Retina (tissue), 1 donor: Measurements from ENCODE around the gene RING1.
A peak's percentile ranks its signal among the peaks of the same experiment; 100 is the strongest.

ENCODE experiments used
- DNase-seq: peaks from one replicate; pipeline ENCODE4 v3.0.0-alpha.2; 2016

The RING1 gene

DNA sequence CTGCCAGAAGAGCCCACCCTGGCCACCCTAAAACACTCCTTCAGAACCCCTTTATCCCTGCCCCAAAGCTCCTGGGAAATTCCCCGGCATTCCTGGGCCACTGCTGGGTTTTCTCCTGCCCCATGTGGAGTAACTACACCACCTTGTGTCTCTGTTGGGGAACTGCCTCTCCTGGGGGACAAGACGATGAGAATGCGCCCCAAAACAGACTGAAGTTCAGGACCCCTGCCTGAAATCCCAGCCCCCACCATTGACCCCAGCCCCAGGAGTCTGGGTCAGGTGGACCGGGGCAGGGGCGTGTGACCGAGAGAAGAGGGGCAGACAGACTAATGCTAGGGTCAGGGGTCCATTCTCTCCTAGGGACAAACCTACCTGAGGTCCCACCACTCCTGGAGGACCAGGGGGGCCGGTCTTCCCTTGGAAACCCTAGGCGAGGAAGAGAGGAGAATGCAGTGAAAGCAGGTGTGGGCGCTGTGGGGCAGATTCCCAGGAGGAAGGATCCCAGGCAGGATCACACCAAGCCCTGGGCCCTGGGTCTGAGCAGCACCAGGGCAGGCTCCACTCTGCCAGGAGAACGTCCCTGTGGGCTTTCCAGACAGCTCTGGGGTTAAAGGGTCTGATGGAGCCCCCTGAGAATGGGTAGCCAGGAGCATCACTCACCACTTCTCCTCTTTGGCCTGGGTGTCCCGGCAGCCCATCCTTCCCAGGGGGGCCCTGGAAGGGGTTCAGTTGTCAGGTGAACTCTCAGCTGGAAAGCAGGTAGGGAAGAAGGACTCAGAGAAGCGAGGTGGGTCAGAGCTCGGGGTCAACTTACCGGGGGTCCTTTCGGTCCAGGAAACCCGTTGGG, 35.4 kb upstream of the RING1 start:
- DNase-seq = no peak

DNA sequence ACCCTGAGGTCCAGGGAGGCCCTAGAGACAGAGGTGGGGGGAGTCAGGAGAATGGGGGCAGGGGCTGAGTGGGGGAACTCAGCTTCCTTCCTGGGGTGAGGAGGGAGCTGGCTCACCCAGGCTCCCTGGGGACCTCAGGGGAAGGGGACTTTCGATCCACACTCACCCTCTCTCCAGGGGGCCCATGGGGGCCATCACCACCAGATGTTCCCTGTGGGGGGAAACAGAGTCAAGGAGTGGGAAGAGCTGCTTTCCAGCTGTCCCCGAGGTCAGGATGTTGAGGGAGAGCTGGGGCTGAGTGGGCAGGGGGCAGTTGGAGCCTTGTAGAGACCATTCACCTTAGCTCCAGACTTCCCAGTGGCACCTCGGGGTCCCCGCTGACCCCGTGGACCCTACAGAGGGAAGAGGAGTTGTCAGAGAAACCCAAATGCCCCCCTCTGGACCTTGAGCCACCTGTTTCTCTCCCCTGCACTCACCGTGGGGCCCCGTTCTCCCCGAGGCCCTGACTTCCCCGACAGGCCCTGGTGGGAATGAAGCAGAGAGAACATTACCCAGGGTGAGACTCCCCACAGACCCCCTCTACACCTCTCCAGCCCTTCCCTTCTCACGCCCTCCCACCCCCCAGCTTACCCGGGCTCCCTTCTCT, 34.6 kb upstream of the RING1 start:
- DNase-seq = no peak

DNA sequence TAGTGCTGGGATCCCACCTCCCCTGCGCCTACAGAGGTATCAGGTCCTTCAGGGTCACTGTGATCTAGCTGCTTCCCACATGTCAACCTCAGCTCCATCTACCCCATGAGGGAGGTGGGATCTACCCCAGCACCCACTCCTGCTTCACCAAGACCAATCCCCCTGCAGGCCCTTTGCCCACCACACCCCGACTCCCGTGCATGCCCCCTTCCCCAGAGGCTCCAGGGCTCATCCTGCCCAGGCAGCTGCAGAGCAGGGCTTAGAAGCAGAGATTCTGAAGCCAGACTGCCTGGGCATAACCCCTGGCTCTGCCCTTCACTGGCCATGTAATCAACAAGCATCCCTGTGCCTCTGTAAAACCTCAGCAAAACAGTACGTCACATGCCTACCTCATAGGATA, 33.5 kb upstream of the RING1 start:
- no peak for DNase-seq

DNA sequence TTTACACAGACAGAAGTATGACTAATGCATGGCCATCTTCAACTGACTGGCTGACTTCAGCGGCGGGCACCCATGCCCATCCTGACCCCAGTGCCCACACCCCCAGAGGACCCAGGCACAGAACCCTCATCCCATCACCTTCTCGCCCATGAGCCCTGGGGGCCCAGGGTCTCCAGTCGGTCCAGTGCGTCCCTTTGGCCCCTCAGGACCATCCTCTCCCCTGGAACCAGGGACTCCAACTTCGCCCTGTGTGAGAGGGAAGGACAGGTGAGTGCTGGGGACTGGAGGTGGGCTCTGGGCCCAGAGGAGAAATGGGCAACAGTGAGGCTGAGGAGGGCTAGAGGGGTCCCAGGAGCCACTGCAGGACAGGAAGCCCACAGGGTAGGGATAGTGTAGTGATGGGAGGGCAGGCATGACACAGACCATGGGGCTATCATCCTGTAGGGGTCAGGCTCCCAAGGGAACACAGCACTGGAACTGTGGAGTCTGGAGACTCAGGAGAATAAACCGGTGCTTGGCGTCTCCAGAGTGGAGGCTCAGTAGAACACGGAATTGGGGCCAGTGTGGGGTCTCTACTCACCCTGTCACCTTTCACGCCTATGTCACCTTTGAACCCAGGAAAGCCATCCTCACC, 32.7 kb upstream of the RING1 start:
- no peak for DNase-seq

DNA sequence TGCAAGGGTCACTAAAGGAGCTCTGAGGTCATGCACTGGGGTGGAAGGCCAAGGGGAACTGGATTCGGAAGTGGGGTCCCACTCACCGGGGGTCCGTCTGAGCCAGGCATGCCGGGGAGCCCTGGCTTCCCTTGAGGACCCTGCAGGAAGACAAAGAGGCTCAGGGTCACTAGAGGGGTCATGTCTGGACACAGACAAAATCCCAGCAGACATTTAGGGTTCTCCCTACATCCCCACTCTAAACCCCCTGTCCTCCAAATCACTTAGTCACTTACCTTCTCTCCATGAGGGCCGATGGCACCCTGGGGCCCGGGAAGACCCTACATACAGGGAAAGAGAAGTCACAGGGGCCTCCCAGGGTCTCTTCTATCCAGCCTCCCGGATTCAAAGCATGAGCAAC, 31.4 kb upstream of the RING1 start:
- DNase-seq = no peak

DNA sequence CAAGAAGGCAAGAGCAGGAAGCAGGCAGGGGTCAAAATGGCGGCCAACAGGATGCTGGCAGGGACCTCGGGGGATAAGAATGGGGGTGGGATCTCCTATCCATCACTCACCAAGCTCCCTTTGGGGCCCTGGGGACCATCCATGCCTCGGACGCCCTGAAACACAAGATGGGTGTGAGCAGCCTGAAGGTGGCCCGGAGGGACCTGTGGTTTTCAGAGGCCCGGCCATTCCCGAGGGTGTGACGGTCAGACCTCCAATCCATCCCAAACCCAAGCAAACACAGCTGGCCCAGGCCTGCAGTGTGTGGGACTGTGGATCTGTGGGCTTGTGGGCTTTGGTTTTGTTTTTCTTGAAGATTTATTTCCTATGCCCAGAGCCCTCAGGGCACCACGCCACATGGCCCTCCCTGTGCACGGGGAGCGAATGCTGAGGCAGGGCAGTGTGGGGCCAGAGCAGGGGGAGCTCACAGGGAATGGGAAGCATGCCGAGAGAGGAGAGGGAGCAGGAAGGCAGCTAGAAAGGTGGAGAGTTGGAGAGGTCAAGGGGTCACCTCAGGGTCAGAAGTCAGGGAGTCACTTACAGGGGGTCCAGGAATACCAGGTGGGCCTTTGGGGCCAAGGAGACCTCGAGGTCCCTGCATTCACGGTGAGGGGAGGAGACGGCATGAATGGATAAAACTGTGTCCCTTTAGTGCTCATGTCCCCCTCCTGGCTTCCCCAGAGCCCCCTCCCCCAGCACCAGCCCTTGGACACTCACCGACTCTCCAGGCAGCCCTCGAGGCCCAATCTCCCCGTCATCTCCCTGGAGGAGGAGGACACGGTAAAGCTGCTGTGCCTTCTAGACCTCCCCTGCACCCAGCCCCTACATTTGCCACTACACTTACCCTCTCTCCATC, 30.5 kb upstream of the RING1 start:
- DNase-seq = no peak

DNA sequence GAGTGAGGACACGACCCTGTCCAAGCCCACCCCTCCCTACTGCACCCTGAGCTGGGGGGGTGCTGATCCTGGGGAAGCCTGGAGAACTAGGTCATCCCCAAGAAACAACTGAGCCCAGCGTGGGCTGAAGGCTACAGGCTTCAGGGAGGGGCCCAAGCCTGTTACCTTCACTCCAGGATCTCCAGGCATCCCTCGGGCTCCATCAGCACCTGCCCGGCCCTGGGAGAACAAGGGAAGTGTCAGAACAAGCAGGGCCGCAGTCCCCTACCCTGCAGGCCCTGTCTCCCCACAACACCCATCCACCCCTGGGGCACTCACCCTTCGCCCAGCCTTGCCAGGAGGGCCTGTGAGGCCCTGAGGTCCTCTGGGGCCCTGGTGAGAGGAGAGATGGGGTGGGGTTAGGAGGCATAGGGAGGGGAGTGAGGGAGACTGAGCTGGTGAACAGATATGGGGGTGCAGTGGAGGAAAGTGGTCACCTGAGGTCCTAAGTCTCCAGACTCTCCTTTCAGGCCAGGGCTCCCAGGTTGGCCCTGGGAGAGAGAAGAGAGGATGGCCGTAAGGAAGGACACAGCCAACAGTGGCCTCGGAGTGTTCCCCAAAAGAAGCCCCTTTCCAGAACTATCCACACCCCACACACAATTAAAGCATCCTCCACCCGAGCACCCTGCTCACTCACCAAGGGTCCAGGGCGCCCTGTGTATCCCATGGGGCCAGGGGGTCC, 29.4 kb upstream of the RING1 start:
- DNase-seq = no peak

DNA sequence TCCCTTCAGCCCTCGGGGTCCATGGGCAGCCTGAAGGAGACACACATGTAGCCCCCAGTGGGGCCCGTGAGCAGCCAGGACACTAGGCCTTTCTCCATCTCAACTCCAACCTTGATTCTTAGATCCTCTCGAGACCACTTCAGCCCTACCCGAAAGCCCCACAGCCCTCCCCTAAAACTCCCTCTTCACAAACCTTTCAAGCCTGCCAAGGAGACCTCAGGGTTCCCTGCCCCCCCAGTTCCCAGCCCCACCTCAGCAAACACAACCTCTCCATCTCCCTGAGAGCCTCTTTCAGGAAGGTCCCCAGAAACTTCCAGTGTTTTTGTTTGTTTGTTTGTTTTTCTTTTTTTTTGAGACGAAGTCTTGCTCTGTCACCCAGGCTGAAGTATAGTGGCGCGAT, 27.2 kb upstream of the RING1 start:
- no peak for DNase-seq

DNA sequence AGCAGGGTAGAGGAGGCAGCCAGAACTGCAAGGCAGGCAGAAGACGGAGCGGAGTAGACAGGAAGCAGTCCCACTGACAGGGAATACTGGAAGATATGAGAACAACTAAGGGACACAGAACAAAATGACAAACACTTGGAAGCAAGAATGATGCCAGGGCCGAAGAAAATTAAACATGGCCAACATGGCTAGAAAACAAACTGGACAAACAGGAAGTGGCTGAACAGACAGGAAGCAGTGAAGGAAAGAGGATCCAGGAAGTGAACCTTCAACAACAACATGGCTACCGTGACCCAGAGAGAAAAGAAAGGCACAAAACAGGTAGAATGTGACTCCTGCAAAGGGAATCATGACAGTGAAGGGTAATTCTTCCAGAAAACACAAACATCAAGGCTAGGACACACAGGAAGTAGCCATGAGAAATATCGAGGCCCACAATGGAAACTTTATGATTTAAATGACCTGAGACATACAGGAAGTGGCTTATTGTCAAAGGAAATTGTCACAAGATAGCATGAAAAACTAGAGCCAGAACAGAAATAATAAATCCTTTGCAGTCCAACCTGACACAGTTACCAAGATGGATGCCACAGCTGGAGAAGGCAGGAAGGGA, 25.1 kb upstream of the RING1 start:
- DNase-seq = no peak

DNA sequence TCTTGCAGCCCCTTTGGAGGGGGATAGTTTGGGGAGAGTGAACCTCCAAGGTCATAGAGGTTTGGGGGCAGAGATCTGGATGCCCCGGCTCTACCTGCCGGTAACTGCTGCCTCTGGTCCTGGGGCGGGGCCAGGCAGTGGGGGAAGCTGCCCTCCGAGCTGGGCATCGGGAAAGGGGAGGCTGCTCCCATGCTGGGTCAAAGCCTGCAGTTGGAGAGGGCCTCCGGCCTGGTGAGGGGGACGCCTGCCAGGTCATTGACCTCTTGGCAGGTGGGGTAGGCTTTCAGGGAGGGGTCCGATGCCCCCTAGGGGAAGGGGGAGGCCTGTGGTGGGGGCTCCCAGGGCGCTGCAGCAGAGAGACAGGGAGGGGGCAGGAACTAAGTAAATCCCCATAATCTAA, 23.1 kb upstream of the RING1 start:
- DNase-seq = no peak

DNA sequence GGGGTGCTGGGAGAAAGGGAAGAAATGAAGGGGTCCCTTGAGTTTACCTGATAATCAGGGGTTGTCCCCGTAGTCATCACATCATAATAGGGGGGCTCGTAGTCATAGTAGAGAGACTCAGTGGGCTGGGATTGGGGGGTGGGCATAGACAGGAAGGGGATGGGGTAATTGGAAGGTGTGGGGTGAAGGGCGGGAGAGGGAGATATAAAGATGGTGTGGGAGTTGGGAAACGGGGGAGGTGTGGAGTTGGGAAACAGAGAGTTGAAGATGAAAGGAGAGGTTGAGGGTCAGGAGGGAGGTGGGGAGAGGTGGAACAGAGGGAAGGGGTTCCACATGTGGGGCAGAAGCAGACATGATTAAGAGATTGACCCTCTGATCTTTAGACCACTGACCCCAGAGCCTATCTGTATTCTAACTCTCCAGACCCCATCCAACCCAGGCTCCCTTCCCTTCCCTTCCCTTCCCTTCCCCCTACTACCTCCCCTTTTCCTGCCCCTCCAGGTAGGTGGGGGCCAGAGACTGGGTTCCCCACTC, 22.6 kb upstream of the RING1 start:
- DNase-seq = no peak

DNA sequence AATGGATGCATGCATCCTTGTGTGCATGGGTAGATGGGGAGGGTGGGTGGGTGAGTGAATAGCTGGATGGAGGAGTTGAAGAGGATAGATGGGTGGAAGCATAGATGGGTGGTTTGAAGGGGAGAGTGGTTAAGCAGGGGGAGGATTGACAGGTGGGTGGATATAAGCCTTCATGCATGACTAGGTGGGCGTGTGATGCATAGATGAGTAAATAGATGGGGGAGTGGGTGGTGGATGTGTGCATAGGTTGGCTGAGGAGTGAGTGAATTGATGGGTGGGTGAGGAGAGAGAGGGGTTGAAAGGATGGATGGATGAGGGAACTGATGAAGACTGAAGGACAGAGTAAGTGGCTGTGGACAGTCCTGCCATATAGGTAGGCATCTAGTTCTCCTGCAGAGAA, 20.5 kb upstream of the RING1 start:
- no peak for DNase-seq

DNA sequence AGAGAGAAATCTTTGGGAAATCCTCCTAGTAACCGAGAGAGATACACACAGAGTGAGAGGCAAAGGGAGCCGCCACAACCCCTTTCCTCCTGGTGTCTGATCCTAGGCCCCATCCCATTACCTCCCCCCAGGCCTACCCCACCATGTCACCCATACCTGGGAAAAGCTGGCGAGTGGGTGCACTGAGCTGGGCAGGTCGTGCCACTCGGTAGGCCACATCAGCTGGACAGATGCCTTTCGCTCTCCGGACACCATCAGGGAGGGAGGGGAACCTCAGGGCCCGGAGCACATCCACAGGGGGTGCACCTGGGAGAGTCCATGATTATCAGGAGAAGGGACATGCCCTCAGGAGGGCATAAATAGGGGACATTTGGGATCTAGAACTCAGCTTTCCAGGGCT, 19.1 kb upstream of the RING1 start:
- no peak for DNase-seq

DNA sequence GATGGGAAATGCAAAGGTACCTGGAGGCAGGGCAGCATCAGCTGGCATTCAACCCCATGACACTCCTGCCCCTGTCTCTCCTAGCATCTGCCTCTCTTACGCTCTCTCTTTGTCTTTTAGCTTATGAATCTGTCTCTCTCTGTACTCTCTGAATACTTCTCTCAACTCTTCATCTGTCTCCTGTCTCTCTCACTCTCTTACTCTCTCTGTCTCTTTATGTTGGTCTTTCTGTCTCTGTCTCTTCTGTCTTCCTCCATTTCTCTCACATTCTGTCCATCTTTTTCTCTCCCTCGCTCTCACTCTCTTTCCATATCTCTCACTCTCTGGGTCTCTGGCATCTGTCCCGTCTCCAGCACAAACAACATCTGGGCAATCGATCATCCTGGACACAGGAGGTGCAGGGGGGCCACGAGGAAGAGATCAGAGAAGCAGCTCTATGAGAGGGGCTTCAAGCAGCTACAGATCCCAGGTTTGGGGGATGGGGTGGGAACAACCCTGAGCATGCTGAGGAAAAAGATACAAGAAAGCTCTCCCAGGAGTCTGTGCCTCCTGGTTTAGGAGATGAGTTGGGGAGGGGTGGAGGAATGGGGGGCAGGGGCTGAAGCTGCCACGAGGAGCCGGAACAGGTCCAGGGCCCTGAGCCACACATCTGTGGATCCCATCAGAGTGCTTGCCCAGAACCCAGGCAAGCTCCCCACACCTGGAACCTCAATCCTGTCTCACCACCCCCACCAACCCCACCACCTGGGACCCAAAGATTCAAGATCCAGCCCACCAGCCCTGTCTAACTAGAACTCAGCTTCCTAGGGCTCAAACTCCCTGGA, 18.5 kb upstream of the RING1 start:
- DNase-seq = no peak

DNA sequence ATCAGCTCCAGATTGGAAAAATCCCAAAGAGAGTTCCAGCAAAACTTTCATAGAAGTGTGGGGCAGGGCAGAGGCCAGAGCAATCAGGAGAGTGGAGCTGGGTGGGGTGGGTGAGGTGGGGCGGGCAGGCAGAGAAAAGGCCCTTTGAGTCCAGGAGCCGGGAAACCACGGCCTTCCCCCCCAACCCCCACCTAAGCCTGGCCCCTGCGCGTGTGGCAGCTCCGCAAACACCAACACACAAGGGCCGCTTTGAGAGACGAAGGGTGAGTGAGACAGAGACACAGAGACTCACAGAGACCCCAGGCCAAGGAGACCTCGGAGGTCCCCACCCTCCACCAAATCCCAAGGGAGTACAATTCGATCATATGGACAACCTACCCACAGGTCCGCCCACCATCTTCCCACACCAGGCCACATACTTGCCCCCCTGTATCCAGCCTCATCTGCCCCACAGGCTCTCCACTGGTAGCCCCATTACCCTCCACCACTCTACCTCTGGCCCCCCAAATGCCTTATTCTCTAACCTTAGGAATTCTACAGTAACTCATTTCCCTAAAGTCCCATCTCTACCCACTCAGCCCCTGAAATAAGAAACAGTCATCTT, 17.7 kb upstream of the RING1 start:
- DNase-seq = no peak

DNA sequence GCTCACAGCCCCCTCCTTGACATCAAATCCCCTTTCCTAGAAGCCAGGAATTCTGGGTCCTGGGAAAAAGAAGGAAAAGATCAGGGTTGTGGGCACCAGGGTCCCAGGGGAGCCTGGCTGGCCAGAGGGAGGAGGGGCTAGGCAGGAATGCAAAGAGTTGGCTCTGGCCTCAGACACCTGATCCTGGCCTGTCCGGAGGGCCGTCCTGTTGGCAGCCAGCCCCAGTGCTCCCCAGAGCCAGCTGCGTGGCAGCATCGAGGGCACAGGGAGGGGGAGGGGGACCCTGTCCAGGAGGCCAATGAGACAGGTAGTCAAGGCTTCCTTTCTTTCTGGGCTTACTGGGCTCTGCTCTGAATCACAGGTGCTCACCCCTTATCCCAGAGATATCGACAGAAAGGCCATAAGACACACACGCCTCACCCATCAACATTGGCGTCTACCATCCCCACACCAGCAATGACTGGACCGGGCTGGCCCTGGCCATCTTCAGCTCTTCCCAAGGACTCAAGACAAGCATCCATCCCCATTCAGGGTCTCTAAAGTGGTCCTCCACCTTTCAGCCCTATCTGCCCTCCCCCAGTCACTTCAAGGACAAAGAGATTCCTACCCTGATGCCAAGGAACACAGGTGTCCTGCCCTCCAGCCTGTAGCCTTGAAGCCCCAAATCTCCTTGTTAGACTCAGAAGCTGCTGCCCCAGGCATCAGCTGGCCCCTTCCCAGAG, 16.8 kb upstream of the RING1 start:
- DNase-seq = no peak

DNA sequence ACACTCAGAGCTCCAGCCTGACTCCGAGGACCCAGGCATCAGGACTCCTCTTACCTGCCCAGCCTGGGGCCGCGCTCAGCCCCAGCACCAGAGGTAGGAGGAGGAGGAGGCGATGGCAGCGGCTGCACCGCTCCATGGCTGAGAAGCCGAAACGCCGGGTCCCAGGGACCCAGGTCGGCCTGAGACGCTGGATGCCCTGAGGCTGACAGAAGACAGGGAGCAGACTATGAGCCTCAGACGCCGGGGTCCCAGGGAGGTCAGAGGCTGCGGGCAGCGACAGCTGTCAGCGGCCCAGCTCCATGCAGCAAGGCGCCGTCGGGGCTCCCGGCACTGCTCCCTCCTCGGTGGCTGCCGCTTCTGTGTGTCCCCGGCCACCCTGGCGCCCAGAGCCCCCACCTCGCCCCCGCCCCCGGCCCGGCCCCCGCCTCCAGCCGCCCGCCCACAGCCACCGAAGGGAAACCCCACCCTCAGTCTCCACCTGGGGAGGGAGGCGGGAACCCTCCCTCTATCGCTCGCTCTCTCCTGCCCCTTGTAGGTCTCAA, 16.1 kb upstream of the RING1 start, which contains the start of gene COL11A2:
TSS of gene COL11A2 (minus strand) at position 363 of the 542 bp plus-strand sequence. CDS start at position 136, 227 bp downstream.
- peak; percentile 47 for DNase-seq

DNA sequence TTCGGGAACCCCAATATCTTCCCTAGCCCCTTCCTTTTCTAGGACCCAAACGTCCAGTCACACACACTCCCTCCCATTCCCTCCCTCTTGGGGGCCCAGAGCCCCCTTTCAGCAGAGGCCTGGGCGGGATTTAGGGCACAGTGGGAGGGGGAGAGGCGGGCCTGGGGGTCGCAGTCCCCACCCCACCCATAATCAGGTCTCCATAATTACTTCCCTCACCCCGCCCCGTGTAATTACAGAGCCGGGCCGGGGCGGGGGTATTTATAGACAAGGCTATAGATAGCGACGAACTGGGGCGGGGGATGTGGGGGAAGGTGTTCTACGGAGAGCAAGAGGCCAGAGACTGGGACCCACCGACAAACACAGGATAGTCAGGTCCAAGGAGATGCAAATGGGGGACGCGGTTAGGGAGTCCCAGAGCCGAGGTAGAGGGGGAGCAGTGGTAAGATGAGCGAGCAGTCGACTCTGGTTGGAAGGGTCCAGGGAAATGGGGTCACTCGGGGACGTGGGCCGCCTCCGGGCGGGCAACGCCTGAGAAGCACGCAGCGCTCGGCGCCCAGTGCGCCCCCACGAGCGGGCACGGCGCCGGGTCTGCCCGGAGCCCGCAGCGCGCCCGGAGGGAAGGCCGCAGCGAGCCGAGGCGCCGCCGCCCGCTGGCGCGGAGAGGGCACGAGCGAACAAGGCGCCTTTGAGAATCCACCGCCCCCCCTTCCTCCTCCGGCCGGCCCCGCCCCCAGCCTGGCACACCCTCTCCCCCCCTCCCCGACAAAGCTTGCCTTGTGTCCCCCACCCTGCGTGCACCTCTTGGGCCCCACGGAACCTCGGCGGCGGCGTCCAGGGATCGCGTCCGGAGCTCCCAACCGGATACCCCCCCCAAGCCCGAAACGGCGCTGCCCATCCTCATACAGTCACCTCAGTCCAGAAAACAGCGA, 15.4 kb upstream of the RING1 start:
- DNase-seq = peak; percentile 57
